ENCODE data around the gene ROBO2.

Gene ROBO2

DNA sequence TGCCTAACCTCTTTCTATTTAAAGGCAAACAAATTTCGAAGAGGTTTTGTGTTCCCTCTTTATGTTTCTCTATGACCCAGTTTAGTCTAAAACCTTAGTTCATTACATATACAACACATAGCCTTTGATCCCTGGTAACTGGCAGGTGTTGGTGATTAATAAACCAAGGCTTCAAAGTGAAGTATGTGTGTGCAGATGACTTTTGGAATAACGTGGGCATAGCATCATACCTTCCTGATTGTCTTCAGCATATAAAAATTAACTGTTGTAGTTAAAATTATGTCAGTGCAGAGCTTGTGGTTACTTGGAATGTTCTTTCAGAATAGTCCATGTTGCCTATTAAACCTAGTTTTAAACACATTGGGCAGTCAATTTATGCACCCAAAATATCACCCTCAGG, 608.3 kb downstream of the ROBO2 start:
- TF ChIP-seq, protein P1, sequence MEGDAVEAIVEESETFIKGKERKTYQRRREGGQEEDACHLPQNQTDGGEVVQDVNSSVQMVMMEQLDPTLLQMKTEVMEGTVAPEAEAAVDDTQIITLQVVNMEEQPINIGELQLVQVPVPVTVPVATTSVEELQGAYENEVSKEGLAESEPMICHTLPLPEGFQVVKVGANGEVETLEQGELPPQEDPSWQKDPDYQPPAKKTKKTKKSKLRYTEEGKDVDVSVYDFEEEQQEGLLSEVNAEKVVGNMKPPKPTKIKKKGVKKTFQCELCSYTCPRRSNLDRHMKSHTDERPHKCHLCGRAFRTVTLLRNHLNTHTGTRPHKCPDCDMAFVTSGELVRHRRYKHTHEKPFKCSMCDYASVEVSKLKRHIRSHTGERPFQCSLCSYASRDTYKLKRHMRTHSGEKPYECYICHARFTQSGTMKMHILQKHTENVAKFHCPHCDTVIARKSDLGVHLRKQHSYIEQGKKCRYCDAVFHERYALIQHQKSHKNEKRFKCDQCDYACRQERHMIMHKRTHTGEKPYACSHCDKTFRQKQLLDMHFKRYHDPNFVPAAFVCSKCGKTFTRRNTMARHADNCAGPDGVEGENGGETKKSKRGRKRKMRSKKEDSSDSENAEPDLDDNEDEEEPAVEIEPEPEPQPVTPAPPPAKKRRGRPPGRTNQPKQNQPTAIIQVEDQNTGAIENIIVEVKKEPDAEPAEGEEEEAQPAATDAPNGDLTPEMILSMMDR (IDR thresholded peaks at IDR 0.05) = no peak
- Histone ChIP-seq H2AFZ (no peak overlapping the region), H3K4me3 (ENCODE audit: low read depth, low read length) (no peak overlapping the region), H3K9ac (no peak overlapping the region), H3K36me3 (ENCODE audit: control insufficient read depth, insufficient read depth, low read length) (no peaks in the 10 kb centered on the region), H3K27ac (no peak overlapping the region), H3K79me2 (no peaks in the 10 kb centered on the region), H3K4me2 (ENCODE audit: low read length) (no peak overlapping the region), H3K27me3 (ENCODE audit: control insufficient read depth, insufficient read depth, low read length) (no peaks in the 10 kb centered on the region), H3K4me1 (no peaks in the 10 kb centered on the region), H3K9me3 (ENCODE audit: control insufficient read depth, low read length) (no peaks in the 10 kb centered on the region)

DNA sequence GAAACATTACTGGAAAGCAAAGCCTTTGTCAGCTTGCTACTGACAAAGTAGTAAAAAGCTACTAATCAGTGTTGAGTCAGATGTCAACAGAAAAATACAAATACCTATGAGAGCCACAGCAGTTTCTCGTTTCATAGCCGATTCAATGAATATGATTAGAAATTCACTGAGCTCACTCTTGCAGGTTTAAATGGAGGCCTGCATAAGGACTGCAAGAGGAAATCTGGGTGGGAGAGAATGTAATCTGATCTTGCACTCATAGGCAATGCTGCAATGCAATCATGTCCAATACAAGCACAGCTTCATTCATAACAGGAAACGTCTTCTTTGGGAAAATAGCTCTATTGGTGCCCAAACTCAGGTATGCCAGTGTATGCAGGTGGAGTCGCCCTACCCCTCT, 608.8 kb downstream of the ROBO2 start:
- no peak overlapping the region for H3K4me3 ChIP-seq (ENCODE audit: low read depth, low read length)
- H3K4me1 ChIP-seq = no peaks in the 10 kb centered on the region
- H3K27ac ChIP-seq = no peak overlapping the region
- TF ChIP-seq, protein P1 (IDR thresholded peaks at IDR 0.05) = no peak
- no peaks in the 10 kb centered on the region for H3K36me3 ChIP-seq (ENCODE audit: control insufficient read depth, insufficient read depth, low read length)
- H3K9me3 ChIP-seq (ENCODE audit: control insufficient read depth, low read length) = no peaks in the 10 kb centered on the region
- no peak overlapping the region for H3K4me2 ChIP-seq (ENCODE audit: low read length)
- no peaks in the 10 kb centered on the region for H3K27me3 ChIP-seq (ENCODE audit: control insufficient read depth, insufficient read depth, low read length)
- H2AFZ ChIP-seq = no peak overlapping the region
- no peak overlapping the region for H3K9ac ChIP-seq
- H3K79me2 ChIP-seq = no peaks in the 10 kb centered on the region

DNA sequence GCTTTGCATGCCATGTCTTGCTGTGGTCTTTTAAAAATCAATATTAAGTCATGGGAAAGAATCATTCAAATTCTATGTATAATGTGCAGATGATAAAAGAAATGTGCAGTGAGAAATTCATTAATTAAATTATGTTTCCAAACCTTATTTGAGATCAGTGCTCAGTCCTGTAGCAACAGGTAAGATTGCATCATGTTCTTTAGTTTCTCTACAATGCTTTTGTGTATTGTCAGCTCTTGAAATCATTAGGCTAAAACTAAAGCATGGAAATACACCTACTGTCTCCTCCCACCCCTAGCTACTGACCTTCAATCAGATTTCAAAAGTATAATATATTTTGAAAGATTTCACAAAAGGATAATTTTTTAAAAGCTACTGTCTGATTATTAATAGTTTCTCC, 612.7 kb downstream of the ROBO2 start:
- Histone ChIP-seq H3K27me3 (ENCODE audit: control insufficient read depth, insufficient read depth, low read length) (no peaks in the 10 kb centered on the region), H3K79me2 (no peaks in the 10 kb centered on the region), H3K4me3 (ENCODE audit: low read depth, low read length) (no peak overlapping the region), H2AFZ (no peak overlapping the region), H3K4me2 (ENCODE audit: low read length) (no peak overlapping the region), H3K9me3 (ENCODE audit: control insufficient read depth, low read length) (no peaks in the 10 kb centered on the region), H3K36me3 (ENCODE audit: control insufficient read depth, insufficient read depth, low read length) (no peaks in the 10 kb centered on the region), H3K27ac (no peak overlapping the region), H3K9ac (no peak overlapping the region), H3K4me1 (no peaks in the 10 kb centered on the region)
- TF ChIP-seq, protein P1 (IDR thresholded peaks at IDR 0.05) = no peak

DNA sequence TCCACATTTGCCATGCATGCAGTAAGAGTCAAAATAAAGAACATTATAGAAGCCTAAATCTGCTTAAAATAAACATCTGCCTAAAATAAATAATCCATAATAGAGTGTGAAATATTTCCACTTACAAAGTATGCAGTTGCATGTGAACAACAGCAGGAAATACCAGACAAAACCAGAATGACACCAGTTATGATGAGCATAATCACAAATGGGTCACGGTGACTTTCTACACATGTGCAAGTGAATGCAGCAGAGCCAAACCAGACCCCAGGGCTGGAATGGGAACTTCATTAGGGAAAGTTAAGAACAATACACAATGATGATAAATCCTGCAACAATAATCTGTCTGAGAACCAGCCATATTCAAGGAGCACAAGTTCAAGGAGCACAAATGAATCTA, 615.5 kb downstream of the ROBO2 start:
- H3K4me1 ChIP-seq = no peaks in the 10 kb centered on the region
- H2AFZ ChIP-seq = no peak overlapping the region
- H3K27ac ChIP-seq = no peak overlapping the region
- no peak overlapping the region for H3K4me3 ChIP-seq (ENCODE audit: low read depth, low read length)
- no peak overlapping the region for H3K4me2 ChIP-seq (ENCODE audit: low read length)
- H3K9ac ChIP-seq = no peak overlapping the region
- H3K79me2 ChIP-seq = no peaks in the 10 kb centered on the region
- no peaks in the 10 kb centered on the region for H3K9me3 ChIP-seq (ENCODE audit: control insufficient read depth, low read length)
- H3K36me3 ChIP-seq (ENCODE audit: control insufficient read depth, insufficient read depth, low read length) = no peaks in the 10 kb centered on the region
- H3K27me3 ChIP-seq (ENCODE audit: control insufficient read depth, insufficient read depth, low read length) = no peaks in the 10 kb centered on the region
- TF ChIP-seq, protein P1 (IDR thresholded peaks at IDR 0.05) = no peak

DNA sequence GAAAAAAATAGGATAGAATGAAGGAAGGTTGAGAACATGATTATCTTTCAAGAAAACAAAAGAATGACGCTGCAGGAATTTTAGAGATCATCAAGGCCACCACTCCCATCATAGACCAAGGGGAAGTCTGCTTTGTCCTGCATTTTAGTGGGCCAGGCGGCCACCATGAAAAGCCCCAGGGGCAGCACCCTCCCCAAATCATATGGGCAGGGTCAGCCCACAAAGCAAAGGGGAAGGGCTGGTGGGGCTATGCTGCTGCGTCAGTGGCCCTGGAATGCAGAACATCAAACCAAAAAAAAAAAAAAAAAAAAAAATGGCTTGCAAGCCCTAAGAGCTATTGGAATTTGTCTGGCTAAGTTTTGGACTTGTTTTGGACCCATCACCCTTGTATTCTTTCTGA, 620.8 kb downstream of the ROBO2 start:
- TF ChIP-seq, protein P1 (IDR thresholded peaks at IDR 0.05) = no peak
- no peaks in the 10 kb centered on the region for H3K4me1 ChIP-seq
- H3K9ac ChIP-seq = no peak overlapping the region
- H2AFZ ChIP-seq = no peak overlapping the region
- H3K4me3 ChIP-seq (ENCODE audit: low read depth, low read length) = no peak overlapping the region
- no peak overlapping the region for H3K4me2 ChIP-seq (ENCODE audit: low read length)
- H3K9me3 ChIP-seq (ENCODE audit: control insufficient read depth, low read length) = no peaks in the 10 kb centered on the region
- no peaks in the 10 kb centered on the region for H3K27me3 ChIP-seq (ENCODE audit: control insufficient read depth, insufficient read depth, low read length)
- no peaks in the 10 kb centered on the region for H3K79me2 ChIP-seq
- no peaks in the 10 kb centered on the region for H3K36me3 ChIP-seq (ENCODE audit: control insufficient read depth, insufficient read depth, low read length)
- H3K27ac ChIP-seq = no peak overlapping the region
